HG03045 (cell line): ENCODE measurements around the gene EPHB2.
"Not testable (repeated sequence)": the region's sequence is repeated elsewhere in the genome, so short reads cannot be mapped to it uniquely, and the experiment has no call there.

Source experiments
- ATAC-seq: cut with Tn5 transposase; IDR thresholded peaks from one replicate; pipeline ENCODE4 v1.9.1; 2021; ENCODE audit warnings: mild to moderate bottlenecking, moderate library complexity; ENCODE audit not compliant: unreplicated experiment

Gene EPHB2

GRCh38 chr1:22689505-22689904 is 21.1 kb upstream of the EPHB2 start:
- no peak for ATAC-seq

GRCh38 chr1:22691031-22691753 is 19.4 kb upstream of the EPHB2 start:
- ATAC-seq = no peak

GRCh38 chr1:22694172-22694571 is 16.5 kb upstream of the EPHB2 start:
- ATAC-seq = no peak

GRCh38 chr1:22696610-22697009 is 14.0 kb upstream of the EPHB2 start:
- no peak for ATAC-seq

- no peak for ATAC-seq
Measured at GRCh38 chr1:22697980-22698379, 12.7 kb upstream of the EPHB2 start.

GRCh38 chr1:22699681-22700520 is 10.7 kb upstream of the EPHB2 start:
- ATAC-seq = no peak

GRCh38 chr1:22702296-22703085 is 8.1 kb upstream of the EPHB2 start:
- ATAC-seq = no peak

GRCh38 chr1:22704440-22705067 is 6.1 kb upstream of the EPHB2 start:
- ATAC-seq = no peak

GRCh38 chr1:22705586-22705985 is 5.1 kb upstream of the EPHB2 start:
- no peak for ATAC-seq

GRCh38 chr1:22706100-22706499 is 4.5 kb upstream of the EPHB2 start:
- not testable (repeated sequence) for ATAC-seq

- ATAC-seq = no peak
Measured at GRCh38 chr1:22708777-22709176, 1.9 kb upstream of the EPHB2 start.

GRCh38 chr1:22709227-22709626 is 1.4 kb upstream of the EPHB2 start:
- ATAC-seq = no peak

- ATAC-seq = no peak
Measured at GRCh38 chr1:22709891-22710700, 543 bp upstream of the EPHB2 start.

- ATAC-seq = no peak
Measured at GRCh38 chr1:22711071-22711470, 432 bp downstream of the EPHB2 start.

GRCh38 chr1:22711591-22712501 is 1.2 kb downstream of the EPHB2 start:
- ATAC-seq = no peak

- ATAC-seq = no peak
Measured at GRCh38 chr1:22712502-22713271, 2.0 kb downstream of the EPHB2 start.

- no peak for ATAC-seq
Measured at GRCh38 chr1:22714455-22714854, 3.8 kb downstream of the EPHB2 start.

GRCh38 chr1:22717037-22717760 is 6.6 kb downstream of the EPHB2 start:
- ATAC-seq = no peak
